ENCODE results near the gene OGFOD3. TPM values are rescaled to one million over a fixed set of nuclear protein-coding genes. Genes with fewer than 3 reads are reported as not detected.

The OGFOD3 gene
- total and polyA plus RNA-seq, 2 experiments from 2014 or later = 25.7 to 30.5 TPM

DNA sequence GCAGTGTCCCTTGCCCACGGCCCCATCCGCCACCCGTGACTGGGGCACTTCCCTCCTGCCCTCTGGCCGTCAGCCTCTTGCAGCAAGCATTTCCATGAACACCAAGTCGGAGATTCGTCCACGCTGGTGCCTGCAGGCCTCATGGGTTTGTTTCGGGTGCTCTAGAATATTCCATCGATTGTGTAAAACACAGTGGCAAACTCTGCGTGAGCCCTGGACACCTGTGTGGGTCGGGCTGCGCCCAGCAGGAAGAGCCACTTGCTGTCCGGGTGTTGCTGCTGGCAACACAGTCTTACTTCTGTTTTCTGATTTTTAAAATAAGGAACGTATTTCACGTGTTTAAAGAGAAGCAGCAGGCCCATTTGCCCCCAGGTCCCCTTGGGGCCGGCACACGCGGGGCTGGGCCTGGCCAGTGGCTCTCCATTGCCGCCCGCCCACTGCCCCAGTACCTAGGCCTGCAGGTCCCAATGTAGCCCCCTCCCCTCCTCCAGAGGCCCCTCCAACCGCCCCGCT is 22.1 kb upstream of the OGFOD3 start:
- no peaks in the 10 kb centered on the region for H3K4me1 ChIP-seq (ENCODE audit: insufficient read depth)
- no peaks in the 10 kb centered on the region for H4K20me1 ChIP-seq (ENCODE audit: insufficient read depth, poor library complexity, severe bottlenecking)
- no peaks in the 10 kb centered on the region for H3K36me3 ChIP-seq (replicated peaks; ENCODE audit: insufficient read depth, low read depth)
- no peak overlapping the region for H2AFZ ChIP-seq
- no peaks in the 10 kb centered on the region for H3K27me3 ChIP-seq
- WGBS (ENCODE audit: low lambda C conversion rate, missing lambda C conversion rate) = 88% methylated on average over 22 of the region's 22 CpGs
- H3K27ac ChIP-seq = no peak overlapping the region
- no peaks in the 10 kb centered on the region for H3K9me3 ChIP-seq (ENCODE audit: low read depth)
- H3K4me2 ChIP-seq = no peak overlapping the region
- no peaks in the 10 kb centered on the region for H3K9me2 ChIP-seq (replicated peaks; ENCODE audit: insufficient read depth)
- TF ChIP-seq EZH2 (IDR thresholded peaks at IDR 0.05; ENCODE audit: borderline replicate concordance) = no peak
- no peak for TF ChIP-seq EZH2phosphoT487 (IDR thresholded peaks at IDR 0.05; ENCODE audit: low read depth, severe bottlenecking, unreplicated experiment)
- TF ChIP-seq, protein P1, sequence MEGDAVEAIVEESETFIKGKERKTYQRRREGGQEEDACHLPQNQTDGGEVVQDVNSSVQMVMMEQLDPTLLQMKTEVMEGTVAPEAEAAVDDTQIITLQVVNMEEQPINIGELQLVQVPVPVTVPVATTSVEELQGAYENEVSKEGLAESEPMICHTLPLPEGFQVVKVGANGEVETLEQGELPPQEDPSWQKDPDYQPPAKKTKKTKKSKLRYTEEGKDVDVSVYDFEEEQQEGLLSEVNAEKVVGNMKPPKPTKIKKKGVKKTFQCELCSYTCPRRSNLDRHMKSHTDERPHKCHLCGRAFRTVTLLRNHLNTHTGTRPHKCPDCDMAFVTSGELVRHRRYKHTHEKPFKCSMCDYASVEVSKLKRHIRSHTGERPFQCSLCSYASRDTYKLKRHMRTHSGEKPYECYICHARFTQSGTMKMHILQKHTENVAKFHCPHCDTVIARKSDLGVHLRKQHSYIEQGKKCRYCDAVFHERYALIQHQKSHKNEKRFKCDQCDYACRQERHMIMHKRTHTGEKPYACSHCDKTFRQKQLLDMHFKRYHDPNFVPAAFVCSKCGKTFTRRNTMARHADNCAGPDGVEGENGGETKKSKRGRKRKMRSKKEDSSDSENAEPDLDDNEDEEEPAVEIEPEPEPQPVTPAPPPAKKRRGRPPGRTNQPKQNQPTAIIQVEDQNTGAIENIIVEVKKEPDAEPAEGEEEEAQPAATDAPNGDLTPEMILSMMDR (IDR thresholded peaks at IDR 0.05; ENCODE audit: poor library complexity) = no peak
- no peak overlapping the region for H3K4me3 ChIP-seq
- no peaks in the 10 kb centered on the region for H3K79me2 ChIP-seq
- DNase-seq (ENCODE audit: low spot score) = no peak

DNA sequence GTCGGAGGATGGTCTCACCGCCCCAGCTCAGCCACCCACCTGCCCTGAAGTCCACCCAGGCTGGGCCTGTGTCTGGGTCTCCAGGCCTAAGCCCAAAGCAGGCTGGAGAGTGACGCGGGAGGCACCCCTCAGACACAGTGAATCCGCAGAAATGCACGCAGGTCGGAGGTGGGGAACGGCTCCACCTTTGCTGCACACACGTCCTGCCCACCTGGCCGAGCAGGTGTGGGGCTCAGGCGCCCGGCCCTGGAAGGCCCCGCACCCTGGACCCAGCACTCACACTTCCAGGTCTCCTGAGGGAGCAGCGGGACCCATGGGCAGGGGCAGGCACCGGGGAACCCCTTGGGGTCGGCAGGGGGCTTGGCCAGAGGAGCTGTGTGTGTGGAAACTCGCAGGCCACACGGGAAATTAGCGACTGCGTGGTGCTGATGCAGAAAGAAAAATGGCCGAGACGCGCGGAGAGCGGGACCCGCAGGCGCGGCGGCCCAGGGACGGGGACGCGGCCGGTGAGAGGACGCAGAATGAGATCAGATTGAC is 21.5 kb upstream of the OGFOD3 start:
- no peak overlapping the region for H3K4me3 ChIP-seq
- no peaks in the 10 kb centered on the region for H3K27me3 ChIP-seq
- H4K20me1 ChIP-seq (ENCODE audit: insufficient read depth, poor library complexity, severe bottlenecking) = no peaks in the 10 kb centered on the region
- H3K4me1 ChIP-seq (ENCODE audit: insufficient read depth) = no peaks in the 10 kb centered on the region
- H3K79me2 ChIP-seq = no peaks in the 10 kb centered on the region
- H3K36me3 ChIP-seq (replicated peaks; ENCODE audit: insufficient read depth, low read depth) = no peaks in the 10 kb centered on the region
- H3K9me3 ChIP-seq (ENCODE audit: low read depth) = no peaks in the 10 kb centered on the region
- H2AFZ ChIP-seq = no peak overlapping the region
- no peak overlapping the region for H3K27ac ChIP-seq
- TF ChIP-seq EZH2 (IDR thresholded peaks at IDR 0.05; ENCODE audit: borderline replicate concordance) (no peak), EZH2phosphoT487 (IDR thresholded peaks at IDR 0.05; ENCODE audit: low read depth, severe bottlenecking, unreplicated experiment) (no peak)
- TF ChIP-seq, protein P1 (IDR thresholded peaks at IDR 0.05; ENCODE audit: poor library complexity) = no peak
- H3K4me2 ChIP-seq = no peak overlapping the region
- DNase-seq (ENCODE audit: low spot score) = no peak
- no peaks in the 10 kb centered on the region for H3K9me2 ChIP-seq (replicated peaks; ENCODE audit: insufficient read depth)
- WGBS (ENCODE audit: low lambda C conversion rate, missing lambda C conversion rate) = 94% methylated on average over 24 of the region's 34 CpGs

DNA sequence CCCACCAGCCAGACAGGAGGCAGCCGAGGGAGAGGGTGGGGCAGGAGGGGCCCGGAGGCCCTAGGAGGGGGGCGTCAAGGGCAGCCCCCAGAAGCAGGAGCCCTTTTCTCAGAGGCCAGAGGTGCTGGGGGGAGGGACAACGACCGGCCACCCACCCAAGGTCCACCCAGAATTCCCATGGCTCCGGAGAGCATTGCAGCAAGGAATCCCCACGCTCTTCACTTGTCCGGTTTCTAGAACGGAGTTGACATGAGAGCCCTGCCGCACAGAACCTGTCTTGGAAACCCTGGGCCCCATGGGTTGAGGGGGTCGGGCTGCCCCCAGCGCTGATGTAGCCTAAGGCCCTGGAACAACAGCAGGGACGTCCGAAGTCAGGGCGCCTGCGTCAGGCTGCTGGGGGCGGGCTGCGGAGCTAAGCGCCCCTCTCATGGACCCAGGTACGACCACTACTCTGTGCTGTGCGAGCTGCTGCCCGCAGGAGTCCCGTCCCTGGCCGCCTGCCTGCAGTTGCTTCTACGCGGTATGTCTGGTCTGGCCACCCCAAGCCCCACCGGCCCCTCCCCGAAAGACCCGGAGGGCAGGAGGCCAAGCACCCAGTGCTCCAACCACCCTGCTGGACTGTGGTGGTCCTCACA is 20.9 kb upstream of the OGFOD3 start:
- whole genome bisulfite sequencing (ENCODE audit: low lambda C conversion rate, missing lambda C conversion rate) = 91% methylated on average over 26 of the region's 29 CpGs
- no peaks in the 10 kb centered on the region for H4K20me1 ChIP-seq (ENCODE audit: insufficient read depth, poor library complexity, severe bottlenecking)
- H3K4me3 ChIP-seq = no peak overlapping the region
- DNase-seq (ENCODE audit: low spot score) = no peak
- H3K4me2 ChIP-seq = no peak overlapping the region
- no peaks in the 10 kb centered on the region for H3K27me3 ChIP-seq
- H3K79me2 ChIP-seq = no peaks in the 10 kb centered on the region
- no peak overlapping the region for H3K27ac ChIP-seq
- no peaks in the 10 kb centered on the region for H3K9me3 ChIP-seq (ENCODE audit: low read depth)
- H3K9me2 ChIP-seq (replicated peaks; ENCODE audit: insufficient read depth) = no peaks in the 10 kb centered on the region
- H3K36me3 ChIP-seq (replicated peaks; ENCODE audit: insufficient read depth, low read depth) = no peaks in the 10 kb centered on the region
- TF ChIP-seq, protein P1 (IDR thresholded peaks at IDR 0.05; ENCODE audit: poor library complexity) = no peak
- no peak for TF ChIP-seq EZH2 (IDR thresholded peaks at IDR 0.05; ENCODE audit: borderline replicate concordance)
- TF ChIP-seq EZH2phosphoT487 (IDR thresholded peaks at IDR 0.05; ENCODE audit: low read depth, severe bottlenecking, unreplicated experiment) = no peak
- no peaks in the 10 kb centered on the region for H3K4me1 ChIP-seq (ENCODE audit: insufficient read depth)
- H2AFZ ChIP-seq = no peak overlapping the region

Data from hepatocyte (in vitro differentiated cells).